HT1080 (cell line): ENCODE measurements around the gene MOK. TPM values are rescaled to one million over a fixed set of nuclear protein-coding genes. Genes with fewer than 3 reads are reported as not detected.
A peak's percentile ranks its signal among the peaks of the same experiment; 100 is the strongest.
"Not testable (repeated sequence)": the region's sequence is repeated elsewhere in the genome, so short reads cannot be mapped to it uniquely, and the experiment has no call there.

ENCODE experiments used
- DNase-seq: peaks from one replicate; pipeline ENCODE4 v3.0.0-alpha.2; 2015; ENCODE audit warnings: low read depth
- total RNA-seq: library from RNA; depleted of rRNA; stranded (reverse); fragments of >200 nt; shearing (Covaris generic); gene quantifications from 2 replicates; pipeline ENCODE4 v1.2.3, GENCODE V29; 2014

MOK gene
- total RNA-seq, 1 experiment from 2014 or later = 34.5 TPM

DNA sequence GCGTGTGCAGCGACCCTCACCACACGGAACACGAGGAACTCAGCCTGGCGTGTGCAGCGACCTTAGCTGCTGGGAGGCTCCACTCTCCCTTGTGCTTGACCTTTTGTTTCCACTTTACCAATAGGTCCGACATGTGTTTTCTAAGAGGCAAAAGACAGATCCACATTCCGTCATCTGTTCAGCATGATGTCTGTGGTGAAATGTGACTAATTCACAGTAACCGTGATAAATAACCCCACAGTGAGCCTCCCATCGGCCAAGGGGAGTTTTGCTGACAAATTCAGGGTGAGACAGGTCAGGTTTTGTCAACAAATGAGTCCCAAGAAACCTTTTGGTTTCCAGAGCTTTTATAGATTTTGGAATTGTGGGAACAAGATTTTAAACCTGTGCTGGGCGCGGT, 55.9 kb downstream of the MOK start:
- DNase-seq = peak; percentile 9

DNA sequence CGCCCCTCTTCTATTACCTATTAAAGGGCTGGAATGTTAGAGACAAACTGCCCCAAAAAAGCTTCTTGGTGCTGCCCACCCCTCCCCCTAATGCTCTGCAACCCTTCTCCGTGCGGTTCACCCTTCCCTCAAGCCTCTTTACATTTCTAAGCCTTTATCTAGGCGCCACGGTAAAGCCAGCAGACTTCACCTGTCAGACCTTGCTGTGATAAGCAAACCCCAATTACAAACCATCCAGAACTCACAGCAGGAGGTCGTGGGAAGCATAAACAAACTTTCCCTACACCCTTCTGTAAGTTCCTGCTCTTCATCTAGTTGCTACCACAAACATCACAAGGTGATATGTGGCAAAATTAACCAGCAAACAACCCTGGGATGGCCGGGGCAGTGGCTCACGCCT, 56.8 kb downstream of the MOK start:
- no peak for DNase-seq

DNA sequence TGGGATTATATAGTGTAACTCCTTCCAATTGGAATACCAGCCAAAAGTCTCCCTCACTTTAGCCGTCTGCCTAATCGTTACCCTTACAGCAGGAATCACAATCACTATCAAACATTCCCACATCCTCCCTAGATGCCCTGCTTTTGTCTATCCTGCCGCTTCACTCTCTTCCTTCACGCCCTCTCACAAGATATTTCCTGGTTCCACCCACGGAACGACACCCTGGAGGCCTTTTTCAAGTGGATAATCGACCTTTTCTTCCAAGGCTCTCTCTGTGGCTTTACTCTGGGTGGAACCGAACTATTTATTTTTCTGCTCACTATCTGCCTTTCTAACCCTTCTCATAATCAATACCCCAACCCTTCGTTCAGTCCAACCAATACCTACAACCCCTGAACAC, 58.9 kb downstream of the MOK start:
- DNase-seq = no peak

DNA sequence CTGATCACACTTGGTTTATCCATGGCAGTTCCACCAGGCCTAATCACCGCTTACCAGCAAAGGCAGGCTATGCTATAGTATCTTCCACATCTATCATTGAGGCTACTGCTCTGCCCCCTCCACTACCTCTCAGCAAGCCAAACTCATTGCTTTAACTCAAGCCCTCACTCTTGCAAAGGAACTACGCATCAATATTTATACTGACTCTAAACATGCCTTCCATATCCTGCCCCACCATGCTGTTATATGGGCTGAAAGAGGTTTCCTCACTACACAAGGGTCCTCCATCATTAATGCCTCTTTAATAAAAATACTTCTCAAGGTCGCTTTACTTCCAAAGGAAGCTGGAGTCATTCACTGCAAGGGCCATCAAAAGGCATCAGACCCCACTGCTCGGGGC, 61.2 kb downstream of the MOK start:
- not testable (repeated sequence) for DNase-seq

DNA sequence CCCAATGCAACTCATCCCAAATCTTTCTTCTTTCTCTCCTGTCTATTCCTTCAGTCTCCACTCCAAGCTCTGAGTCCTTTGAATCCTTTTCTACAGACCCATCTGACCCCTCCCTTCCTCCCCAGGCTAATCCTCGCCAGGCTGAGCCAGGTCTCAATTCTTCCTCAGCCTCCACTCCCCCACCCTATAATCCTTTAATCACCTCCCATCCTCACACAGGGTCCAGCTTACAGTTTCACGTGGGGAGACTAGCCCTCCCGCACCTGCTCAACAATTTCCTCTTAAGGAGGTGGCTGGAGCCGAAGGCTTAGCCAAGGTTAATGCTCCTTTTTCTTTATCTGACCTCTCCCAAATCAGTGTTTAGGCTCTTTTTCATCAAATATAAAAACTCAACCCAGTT, 63.8 kb downstream of the MOK start:
- DNase-seq = no peak

DNA sequence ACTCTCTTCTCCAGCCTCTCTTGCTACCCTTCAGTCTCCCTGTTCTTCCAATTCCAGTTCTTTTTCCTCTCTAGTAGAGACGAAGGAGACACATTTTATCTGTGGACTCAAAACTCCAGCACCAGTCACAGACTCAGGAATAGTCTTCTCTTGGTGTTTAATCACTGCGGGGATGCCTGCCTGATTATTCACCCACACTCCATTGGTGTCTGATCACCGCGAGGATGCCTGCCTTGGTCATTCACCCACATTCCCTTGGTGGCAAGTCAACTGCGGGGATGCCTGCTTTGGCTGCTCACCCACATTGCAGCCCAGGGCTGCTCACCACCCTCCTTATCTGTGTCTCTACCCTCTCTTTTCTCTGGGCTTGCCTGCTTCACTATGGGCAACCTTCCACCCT, 64.5 kb downstream of the MOK start:
- DNase-seq = not testable (repeated sequence)

DNA sequence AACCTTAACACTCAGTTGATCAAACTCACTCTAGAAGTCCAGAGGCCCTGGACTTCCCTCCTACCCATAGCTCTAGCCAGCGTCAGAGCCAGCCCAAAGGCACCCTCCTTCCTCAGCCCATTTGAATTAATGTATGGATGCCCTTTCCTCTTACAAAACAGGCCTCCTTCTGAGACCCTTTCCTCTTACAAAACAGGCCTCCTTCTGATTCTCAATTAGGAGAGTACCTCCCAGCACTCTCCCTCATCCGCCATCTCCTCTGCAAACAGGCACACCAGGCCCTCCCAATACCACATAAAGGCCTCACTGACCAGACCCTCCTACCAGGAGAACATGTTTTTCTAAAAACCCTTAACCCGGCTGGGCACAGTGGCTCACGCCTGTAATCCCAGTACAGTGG, 65.7 kb downstream of the MOK start:
- no peak for DNase-seq

DNA sequence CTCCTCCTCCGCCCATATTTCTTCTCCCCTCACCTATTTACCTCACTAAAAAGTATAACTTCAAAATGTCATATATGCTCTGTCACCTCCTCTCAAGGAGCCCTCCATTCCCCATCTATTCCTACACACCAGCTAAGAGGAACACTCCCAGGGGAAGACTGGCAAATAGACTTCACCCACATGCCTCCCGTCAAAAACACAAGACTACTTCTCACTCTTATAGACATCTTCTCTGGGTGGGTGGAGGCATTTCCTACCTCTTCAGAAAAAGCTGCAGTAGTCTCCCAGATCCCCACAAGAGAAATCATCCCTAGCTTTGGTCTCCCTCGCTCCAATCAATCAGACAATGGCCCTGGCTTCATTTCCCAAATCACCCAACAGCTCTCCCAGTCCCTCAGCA, 66.2 kb downstream of the MOK start:
- DNase-seq = no peak

DNA sequence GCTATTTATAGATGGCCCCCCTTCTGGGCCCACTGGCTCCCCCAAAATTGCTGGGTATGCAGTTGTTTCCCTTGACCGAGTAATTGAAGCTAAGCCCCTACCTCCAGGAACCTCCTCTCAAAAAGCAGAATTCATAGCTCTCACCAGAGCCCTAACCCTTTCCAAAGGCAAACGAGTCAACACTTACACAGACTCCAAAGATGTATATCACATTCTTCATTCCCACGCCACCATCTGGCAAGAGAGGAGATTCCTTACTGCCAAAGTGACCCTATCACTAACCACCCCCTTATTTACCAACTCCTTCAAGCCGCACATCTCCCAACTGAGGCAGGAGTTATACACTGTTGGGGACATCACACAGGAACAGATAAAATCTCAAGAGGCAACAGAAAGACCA, 66.8 kb downstream of the MOK start:
- DNase-seq = no peak

DNA sequence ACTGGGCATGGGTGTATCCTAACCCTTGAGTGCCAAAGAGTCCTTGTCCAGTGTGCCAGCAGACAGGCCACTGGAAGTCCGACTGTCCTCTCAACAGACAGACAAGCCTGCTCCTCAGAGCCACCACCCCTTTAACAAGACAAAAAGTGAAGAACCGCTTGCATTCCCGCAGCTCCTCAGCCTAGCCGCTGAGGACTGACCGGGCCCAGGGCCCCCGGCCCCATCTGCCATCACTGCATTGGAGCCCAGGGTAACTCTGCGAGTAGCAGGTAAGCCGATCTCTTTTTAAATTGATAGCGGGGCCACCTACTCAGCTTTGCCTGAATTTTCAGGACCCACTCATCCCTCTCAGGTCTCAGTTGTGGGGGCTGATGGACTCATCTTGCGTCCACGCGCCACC, 68.9 kb downstream of the MOK start:
- DNase-seq = no peak

DNA sequence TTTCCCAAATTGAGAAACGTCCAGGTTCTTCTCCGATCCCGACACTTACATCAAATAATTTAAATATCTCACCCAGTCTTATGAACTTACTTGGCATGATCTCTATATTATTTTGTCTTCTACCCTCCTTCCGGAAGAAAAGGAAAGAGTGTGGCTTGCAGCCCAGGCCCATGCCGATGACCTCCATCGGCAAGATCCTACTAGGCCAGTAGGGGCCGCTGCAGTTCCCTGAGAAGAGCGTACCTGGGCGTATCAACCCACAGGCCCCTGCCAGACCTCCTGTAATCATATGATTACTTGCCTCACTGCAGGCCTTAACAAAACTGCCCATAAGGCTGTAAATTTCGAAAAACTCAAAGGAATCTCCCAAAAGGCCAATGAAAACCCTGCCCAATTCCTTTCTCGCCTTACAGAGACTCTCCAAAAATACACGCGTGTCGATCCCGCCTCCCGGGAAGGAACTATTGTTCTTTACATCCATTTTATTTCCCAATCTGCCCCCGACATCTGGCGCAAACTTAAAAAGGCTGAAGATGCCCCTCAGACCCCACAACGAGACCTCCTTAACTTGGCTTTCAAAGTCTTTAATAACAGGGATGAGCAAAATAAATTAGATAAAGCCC, 69.6 kb downstream of the MOK start:
- DNase-seq = peak; percentile 77

DNA sequence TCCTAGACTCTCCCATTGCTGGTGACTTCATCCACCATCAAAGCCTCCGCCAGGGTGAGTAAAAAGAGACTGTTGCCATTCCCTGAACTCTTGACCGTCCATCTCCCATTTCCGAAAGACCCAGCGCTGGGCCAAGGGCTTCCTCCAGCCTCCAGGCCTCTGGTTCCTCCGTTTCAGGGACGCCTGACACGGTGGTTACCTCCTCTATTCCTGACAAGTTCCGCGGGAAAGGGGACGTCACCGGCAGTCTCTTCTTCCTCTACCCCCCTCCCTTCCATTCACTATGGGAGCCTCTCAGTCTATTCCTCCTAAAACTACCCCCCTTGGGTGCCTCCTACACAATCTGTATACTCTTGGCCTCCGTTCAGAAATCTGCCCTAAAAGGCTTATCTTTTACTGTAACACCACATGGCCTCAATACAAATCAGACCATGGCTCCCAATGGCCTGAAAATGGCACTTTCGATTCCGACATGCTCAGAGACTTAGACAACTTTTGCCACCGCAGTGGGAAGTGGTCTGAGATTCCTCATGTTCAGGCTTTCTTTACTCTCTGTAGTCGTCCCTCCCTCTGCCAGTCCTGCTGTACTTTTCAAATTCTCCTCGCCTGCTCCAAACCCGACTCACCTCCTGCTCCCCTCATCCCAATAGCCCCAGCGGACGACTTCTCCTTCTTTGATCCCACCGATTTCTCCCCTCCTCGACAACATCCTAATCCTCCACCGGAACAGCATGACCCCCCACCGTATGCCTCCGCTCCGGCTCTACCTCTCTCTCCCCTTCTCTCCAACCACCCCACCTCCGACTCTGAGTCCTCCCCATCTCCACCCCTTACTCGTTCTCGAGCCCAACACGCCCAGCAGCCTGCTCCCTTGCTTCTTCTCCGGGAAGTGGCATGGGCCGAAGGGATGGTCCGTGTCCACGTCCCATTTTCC, 70.4 kb downstream of the MOK start:
- no peak for DNase-seq

DNA sequence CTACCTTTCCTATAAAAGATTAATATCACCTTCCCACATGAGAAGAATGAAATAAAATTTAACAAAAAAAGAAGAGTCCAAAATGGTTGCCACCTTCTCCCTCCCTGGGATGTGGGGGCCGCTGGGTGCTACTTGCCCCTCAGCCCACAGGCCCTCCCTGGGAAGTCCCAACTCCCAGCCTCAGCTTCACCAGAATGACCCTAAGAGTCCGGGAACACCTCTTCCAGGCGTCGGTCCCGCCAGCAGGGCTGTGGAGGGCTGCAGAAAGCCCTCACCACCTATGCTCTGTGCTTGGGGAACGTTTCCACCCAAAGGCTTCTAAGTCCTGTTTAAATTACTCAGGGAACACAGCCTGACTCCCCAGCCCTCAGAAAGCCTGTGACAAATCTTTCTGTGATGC, 71.9 kb downstream of the MOK start:
- no peak for DNase-seq

DNA sequence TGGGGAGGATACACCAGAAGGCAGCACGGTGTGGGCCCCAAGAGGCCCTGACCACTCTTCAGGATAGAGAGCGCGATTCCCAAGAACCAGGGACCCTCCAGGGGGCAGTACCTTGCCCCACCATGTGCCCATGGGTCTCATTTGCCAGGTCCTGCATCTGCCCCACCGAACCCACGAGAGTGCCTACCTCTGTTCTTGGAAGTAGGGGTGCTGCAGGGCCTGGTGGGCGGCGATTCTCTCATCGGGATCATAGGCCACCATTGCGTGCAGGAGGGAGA, 72.7 kb downstream of the MOK start:
- no peak for DNase-seq

DNA sequence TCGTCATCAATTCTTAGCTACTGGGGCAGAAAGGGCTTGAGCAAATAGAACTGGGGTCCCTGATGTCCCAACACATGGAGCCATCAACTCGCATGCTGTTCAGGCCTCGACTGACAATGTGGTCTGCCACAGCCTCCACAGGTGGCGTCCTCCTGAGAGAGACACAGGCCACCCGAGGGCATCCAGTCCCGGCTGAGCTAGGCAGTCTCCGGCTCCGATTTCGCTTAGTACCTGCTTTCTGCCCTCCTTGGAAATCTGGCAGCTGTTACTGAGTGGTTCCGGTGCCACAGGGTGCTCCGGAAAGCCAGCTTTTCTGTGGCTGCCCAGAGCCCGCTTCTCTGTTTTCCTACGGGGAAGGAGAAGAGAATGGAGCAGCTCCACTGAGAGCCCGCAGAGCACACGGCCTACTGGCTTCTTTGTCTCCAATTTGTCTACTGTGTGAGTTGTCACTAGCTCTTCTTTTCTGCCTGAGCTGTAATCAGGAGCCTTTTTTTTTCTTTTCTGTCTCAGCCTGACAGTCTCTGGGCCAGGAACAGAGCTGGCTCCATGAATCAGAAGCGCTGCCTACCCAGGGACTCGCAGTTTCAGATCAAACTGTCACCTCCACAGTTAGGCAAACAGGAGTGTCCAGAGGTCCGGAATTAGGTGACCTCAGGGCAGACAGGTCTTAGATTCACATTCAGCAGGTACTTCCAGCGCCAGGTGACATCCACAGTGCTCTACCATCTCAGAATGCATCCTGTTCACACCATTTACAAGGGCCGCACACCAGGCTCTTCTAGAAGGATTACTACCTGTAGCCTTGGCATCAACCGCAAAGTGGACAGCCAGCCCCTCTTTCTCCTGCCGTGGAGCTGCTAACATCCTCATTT, 73.3 kb downstream of the MOK start:
- DNase-seq = no peak

DNA sequence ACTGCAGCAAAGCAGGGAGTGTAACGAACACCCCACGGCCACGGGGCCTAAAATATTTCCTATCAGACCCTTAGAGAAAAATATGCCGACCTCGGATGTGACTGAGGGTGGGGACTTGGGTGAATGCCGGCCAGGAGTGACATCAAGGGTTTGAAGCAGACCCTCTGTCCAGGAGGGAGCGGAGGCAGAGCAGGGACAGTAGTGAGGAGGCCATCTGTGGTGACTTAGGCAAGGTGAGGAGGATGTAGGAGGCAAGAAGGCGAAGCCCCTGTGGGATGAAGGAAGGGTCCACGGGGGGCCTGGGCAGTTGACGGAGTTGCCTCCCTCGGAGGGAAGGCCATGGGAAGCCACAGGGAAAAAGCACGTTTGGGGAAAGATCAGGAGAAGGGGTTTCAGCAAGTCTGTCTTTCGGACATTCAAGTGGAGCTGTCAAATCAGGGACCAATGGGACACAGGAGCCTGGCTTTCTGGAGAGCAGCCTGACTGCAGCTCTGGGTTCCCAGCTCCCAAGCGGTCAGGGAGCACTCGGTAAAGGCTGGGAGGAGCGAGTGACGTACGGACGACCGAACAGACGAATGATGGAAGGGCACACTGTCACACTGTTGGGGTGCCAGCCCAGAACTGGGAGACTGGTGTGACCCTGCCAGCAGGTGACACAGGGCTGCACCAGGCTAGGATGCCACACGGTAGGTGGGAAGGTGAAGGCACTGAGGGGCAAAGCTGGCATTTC, 74.3 kb downstream of the MOK start:
- DNase-seq = no peak

DNA sequence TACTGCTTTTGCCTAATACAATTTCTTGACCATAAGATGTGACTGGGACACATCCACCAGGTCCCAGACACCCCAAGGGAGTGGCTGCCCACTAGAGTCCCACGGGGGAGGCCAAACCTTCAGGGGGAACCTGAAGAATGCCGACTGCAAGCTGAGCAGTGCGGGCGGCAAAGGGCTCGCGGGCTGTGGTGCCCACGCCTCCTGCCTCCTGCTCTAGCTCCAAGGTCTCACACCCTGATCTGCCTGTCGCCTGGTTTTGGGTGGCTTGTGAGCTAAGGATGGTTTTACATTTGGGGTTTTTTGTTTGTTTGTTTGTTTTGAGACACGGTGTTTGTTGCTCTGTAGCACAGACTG, 75.2 kb downstream of the MOK start:
- DNase-seq = no peak

DNA sequence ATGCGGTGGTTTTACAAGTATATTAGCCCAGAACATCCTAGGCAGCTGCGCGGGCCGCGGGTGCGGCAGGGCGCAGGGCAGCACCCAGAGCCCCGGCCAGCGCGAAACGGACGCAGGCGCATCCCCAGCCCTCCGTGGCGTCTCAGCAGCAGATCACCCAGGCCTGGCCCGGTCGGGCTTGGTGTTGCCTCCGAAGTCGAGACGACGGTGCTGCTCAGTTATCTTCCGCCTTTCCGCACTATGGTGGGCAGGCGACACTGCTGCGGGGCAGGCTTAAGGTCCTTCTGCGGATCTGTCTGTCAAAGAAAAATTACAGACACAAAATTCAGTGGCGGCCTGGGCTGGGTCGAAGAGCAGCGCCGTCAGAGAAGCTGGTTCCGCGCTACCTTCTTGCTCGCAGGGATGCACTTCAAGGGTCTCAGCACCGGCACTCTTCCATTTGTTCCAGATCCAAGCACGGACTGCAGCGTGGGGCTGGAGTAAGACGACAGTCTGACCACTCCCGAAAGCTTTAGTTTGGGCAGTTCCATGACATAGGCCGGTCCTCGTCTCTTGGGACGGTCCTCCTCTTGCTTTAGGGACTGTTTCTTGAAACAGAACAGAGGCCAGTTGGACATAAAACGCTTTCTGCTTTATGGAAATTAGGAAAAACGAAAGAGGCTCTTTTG, 75.8 kb downstream of the MOK start:
- DNase-seq = no peak

DNA sequence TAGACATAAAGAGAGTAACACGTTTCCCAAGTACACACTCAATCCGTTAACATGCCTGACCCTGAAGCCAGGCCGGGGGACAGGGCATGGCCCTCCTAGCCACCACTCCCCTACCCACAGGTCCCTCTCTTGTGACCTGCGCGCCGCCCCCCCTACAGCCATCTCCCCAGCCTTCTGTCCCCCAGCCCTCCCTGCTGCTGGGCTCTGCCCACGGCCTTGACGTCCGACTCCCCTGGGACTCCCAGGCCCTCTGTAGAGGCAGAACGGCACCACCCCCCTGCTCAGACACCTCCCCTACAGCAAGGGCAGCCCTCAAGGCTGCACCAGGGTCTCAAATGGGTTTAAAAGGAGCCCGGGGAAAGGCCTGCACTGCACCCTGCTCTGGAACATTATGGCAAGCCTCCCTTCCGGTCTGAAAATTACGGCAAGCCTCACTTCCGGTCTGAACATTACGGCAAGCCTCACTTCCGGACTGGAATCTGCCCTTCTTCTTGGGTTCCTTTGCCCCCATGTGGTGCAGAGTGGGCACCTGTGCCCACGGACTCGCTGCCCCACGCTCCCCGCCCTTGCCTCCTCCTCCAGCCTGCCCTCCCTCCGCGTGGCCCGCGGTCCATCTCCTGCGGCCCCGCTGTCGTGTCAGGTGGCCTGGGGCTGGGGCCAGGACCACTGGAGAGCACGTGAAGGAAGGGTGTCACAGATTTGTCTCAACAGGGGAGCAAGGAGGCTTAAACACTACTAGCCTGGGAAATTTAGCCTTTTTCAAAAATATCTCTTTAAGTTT, 77.6 kb downstream of the MOK start:
- no peak for DNase-seq
